Kidney (tissue), 14 donors: ENCODE data around the gene OR2AJ1. TPM values are rescaled to one million over a fixed set of nuclear protein-coding genes. Genes with fewer than 3 reads are reported as not detected.

Source experiments
- DNase-seq, 5 donors: peaks; one replicate each; pipeline ENCODE4 v3.0.0-alpha.2; 2013 to 2020
- FAIRE-seq: peaks from 2 replicates; lab custom pipeline; 2012; peaks lifted over from hg19 to GRCh38; lab: Jason Lieb, UNC
- H3K27ac ChIP-seq, 2 donors: one replicate each; pipeline ENCODE4 v1.7.0; 2013; ENCODE audit warnings: low read depth in 2 of 2, low read length in 2 of 2, inconsistent platforms in 1 of 2
- H3K27me3 ChIP-seq: one replicate; pipeline ENCODE4 v1.7.1; 2013; ENCODE audit warnings: low read length, inconsistent platforms; ENCODE audit not compliant: control insufficient read depth, insufficient read depth
- H3K36me3 ChIP-seq, 3 donors: one replicate each; pipeline versions ENCODE4 v1.7.0 to v1.7.1; 2013; ENCODE audit warnings: low read length in 3 of 3, control low read depth in 1 of 3, inconsistent platforms in 1 of 3; ENCODE audit not compliant: insufficient read depth in 3 of 3, control insufficient read depth in 2 of 3
- H3K4me1 ChIP-seq, 3 donors: one replicate each; pipeline versions ENCODE4 v1.7.0 to v1.7.1; 2013; ENCODE audit warnings: low read length in 3 of 3, inconsistent platforms in 1 of 3, low read depth in 1 of 3; ENCODE audit not compliant: control insufficient read depth in 2 of 3, insufficient read depth in 2 of 3
- H3K4me3 ChIP-seq, 3 donors: one replicate each; pipeline versions ENCODE4 v1.7.0 to v1.8.1; 2013; ENCODE audit warnings: low read length in 3 of 3, control low read depth in 1 of 3, inconsistent platforms in 1 of 3
- H3K9ac ChIP-seq, 3 donors: one replicate each; pipeline versions ENCODE4 v1.7.0 to v1.7.1; 2013; ENCODE audit warnings: low read length in 3 of 3, control low read depth in 1 of 3, inconsistent platforms in 1 of 3
- H3K9me3 ChIP-seq, 3 donors: one replicate each; pipeline versions ENCODE4 v1.7.0 to v1.7.1; 2013; ENCODE audit warnings: low read length in 3 of 3, control low read depth in 1 of 3, inconsistent platforms in 1 of 3; ENCODE audit not compliant: control insufficient read depth in 2 of 3, insufficient read depth in 1 of 3
- intact Hi-C: fragments of 100-400 bp; cut with DNase I; formaldehyde crosslinking; loops from one replicate; pipeline ENCODE4 v1.11.1; 2022
- polyA plus RNA-seq: library from polyadenylated mRNA; stranded (reverse); fragments of 350-450 nt; fragmentation: Illumina TruSeq; extraction: RNeasy Lipid Tissue Mini Kit (QIAGEN cat#74804); gene quantifications from one replicate; pipeline ENCODE4 v1.2.3, GENCODE V29; 2014; ENCODE audit warnings: low read depth, low replicate concordance; ENCODE audit not compliant: insufficient read depth
- total RNA-seq: library from RNA; stranded (reverse); fragmentation: NEBNext Ultra II Directional; extraction: Animal tissue kit (Norgen Biotek cat#: 25700); gene quantifications from one replicate; pipeline ENCODE4 v1.2.1, GENCODE V29; 2021
- TF ChIP-seq, protein P1 (sequence below): IDR thresholded peaks from 3 replicates; pipeline ENCODE4 v1.5.1; 2012; ENCODE audit warnings: mild to moderate bottlenecking, moderate library complexity, borderline replicate concordance; ENCODE audit not compliant: insufficient read depth; ENCODE audit errors: extremely low read depth
- donor health status: control.
- donor health status: control.
- donor health status: control.
- donor health status: control.
- donor health status: control.
- donor health status: DM: yes; HTN: yes; CAD: no.
- donor health status: Normal renal cell carcinoma (clear cell type).

The OR2AJ1 gene
- total and polyA plus RNA-seq, 2 donors from 2014 or later, result not detected

DNA sequence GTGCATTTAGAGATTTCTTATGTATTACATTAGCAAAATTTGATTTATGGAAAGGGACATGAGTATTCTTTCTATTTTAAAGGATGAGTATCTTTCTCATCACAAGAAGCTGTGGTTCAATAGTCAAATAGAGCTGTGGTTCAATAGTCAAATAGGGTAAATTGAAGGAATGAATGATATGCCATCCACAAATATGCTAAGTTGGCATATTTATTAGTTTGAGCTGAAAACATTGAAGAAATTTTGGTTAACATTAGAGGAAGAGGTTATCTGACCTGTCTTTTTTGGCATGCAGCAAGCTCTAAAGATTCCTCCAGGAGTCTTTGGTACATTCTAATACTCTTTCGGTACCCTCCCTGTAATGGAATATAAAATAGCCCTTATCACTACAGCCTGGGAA is 28.7 kb downstream of the OR2AJ1 start:
- H3K27me3 ChIP-seq, result no peaks in the 10 kb centered on the region
- no peak for FAIRE-seq

DNA sequence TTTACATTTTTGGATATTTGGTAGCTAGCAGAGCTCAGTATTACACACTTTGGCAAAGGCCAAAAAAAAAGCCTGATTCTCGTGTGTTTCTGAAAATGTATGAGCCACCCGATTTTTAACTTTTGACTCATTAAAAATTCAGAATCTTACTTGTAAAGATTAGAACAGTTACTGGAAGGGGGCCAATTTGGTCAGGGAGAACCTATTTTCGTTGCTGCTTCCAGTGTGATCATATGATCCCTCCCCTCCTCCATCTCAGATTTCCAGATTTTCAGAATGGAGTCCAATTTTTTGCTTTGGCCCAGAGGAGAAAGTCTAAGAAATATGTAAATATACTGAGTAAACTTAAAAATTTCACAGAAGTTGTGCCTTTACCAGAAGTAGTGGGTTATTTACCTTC is 37.1 kb downstream of the OR2AJ1 start:
- H3K9ac ChIP-seq, result no peak overlapping the region
- H3K4me3 ChIP-seq, result no peak overlapping the region
- H3K36me3 ChIP-seq, result no peaks in the 10 kb centered on the region
- no peaks in the 10 kb centered on the region for H3K27me3 ChIP-seq
- H3K9me3 ChIP-seq, result no peaks in the 10 kb centered on the region
- DNase-seq (no peak), FAIRE-seq (no peak)
- H3K27ac ChIP-seq, result no peak overlapping the region
- no peaks in the 10 kb centered on the region for H3K4me1 ChIP-seq
- TF ChIP-seq, protein P1, sequence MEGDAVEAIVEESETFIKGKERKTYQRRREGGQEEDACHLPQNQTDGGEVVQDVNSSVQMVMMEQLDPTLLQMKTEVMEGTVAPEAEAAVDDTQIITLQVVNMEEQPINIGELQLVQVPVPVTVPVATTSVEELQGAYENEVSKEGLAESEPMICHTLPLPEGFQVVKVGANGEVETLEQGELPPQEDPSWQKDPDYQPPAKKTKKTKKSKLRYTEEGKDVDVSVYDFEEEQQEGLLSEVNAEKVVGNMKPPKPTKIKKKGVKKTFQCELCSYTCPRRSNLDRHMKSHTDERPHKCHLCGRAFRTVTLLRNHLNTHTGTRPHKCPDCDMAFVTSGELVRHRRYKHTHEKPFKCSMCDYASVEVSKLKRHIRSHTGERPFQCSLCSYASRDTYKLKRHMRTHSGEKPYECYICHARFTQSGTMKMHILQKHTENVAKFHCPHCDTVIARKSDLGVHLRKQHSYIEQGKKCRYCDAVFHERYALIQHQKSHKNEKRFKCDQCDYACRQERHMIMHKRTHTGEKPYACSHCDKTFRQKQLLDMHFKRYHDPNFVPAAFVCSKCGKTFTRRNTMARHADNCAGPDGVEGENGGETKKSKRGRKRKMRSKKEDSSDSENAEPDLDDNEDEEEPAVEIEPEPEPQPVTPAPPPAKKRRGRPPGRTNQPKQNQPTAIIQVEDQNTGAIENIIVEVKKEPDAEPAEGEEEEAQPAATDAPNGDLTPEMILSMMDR, result no peak
- intact Hi-C loops, result no loop called here

More for the DNA sequence above, 28.7 kb downstream of the OR2AJ1 start:
- Histone ChIP-seq H3K4me3 (no peak overlapping the region), H3K9me3 (no peaks in the 10 kb centered on the region), H3K9ac (no peak overlapping the region), H3K36me3 (no peaks in the 10 kb centered on the region), H3K27ac (no peak overlapping the region), H3K4me1 (no peaks in the 10 kb centered on the region)
- intact Hi-C loops, result no loop called here
- TF ChIP-seq, protein P1, result no peak
- no peak for DNase-seq

DNA sequence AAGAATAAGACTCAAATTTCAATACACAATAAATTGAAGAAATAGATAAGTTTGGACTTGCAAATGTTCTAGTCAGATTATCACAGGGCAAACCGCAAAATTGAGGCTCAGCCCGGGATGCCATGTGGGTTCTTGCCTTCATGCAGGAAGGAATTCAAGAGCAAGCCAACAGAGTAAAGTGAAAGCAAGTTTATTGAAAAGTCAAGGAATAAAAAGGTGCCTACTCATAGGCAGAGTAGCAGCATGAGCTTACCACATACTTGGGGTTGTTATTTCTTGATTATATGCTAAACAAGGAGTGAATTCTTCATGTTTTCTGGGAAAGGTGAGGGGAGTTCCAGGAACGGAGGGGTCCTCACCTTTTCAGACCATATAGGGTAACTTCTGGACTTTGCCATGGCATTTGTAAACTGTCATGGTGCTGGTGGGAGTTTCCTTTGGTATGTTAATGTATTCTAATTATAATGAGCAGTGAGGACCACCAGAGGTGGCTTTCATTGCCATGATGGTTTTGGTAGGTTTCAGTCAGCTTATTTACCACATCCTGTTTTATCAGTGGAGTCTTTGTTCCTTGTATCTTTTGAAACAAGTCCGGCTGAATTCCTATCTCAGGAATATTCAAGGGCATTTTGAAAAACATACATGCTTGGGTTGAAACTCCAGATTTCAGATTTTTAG is 38.4 kb downstream of the OR2AJ1 start:
- Histone ChIP-seq H3K27me3 (no peaks in the 10 kb centered on the region), H3K4me3 (no peak overlapping the region), H3K4me1 (no peaks in the 10 kb centered on the region), H3K27ac (no peak overlapping the region), H3K9ac (no peak overlapping the region), H3K36me3 (no peaks in the 10 kb centered on the region), H3K9me3 (no peaks in the 10 kb centered on the region)
- FAIRE-seq (no peak), DNase-seq (no peak)
- intact Hi-C loops, result no loop called here
- TF ChIP-seq, protein P1, result no peak

DNA sequence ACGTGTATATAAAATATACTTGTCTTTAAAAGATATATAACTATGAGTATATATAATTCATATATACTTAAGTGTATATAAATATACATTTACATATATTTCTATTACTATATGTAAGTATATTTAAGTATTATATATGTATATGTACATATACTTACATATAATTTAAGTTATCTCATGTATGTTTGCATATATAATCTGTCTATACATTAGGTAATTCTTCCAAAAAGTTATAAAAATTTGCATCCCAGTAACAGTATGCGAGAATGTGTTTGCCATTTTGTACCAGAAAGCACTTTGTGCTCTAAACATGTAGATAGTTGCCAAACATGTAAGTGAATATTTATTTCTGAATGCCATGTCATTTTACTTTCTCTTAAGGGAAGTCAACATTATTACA is 40.2 kb downstream of the OR2AJ1 start, which contains the start of gene OR2AK2:
TSS of gene OR2AK2 (plus strand) at position 301 of the 400 bp plus-strand sequence. CDS start 144 bp downstream, outside the sequence.
- Histone ChIP-seq H3K9ac (no peak within 1 kb of the TSS), H3K4me3 (no peak within 1 kb of the TSS), H3K27ac (no peak within 1 kb of the TSS), H3K4me1 (no peaks in the 10 kb centered on the region), H3K27me3 (no peaks in the 10 kb centered on the region), H3K36me3 (no peaks in the 10 kb centered on the region), H3K9me3 (no peaks in the 10 kb centered on the region)
- FAIRE-seq (no peak), DNase-seq (no peak)
- intact Hi-C loops, result no loop called here
- TF ChIP-seq, protein P1, result no peak
